Stimulated activated naive CD8-positive, alpha-beta T cell treated with anti-CD3 and anti-CD28 coated beads, Interleukin-15, amount 100 ng/mL, for 72 hours (primary cell): ENCODE results near the gene SVOPL.

Source experiments
- ATAC-seq: fragments of 150-1000 bp; cut with Tn5 transposase; 2 replicates; pipeline ENCODE4 v1.10.0; 2021; ENCODE audit warnings: mild to moderate bottlenecking, moderate library complexity
- DNase-seq, 2 donors: peaks; one replicate each; pipeline ENCODE4 v3.0.0; 2021 to 2022
- H3K27ac Mint-ChIP-seq, 2 donors: one replicate each; pipeline ENCODE4 v1.8.0; 2022; ENCODE audit warnings: mild to moderate bottlenecking in 2 of 2, mixed read lengths in 2 of 2, moderate library complexity in 2 of 2
- H3K27me3 Mint-ChIP-seq: one replicate; pipeline ENCODE4 v1.8.0; 2022; ENCODE audit warnings: mixed read lengths
- H3K4me1 Mint-ChIP-seq: one replicate; pipeline ENCODE4 v1.8.0; 2022; ENCODE audit warnings: mild to moderate bottlenecking, mixed read lengths
- H3K4me3 Mint-ChIP-seq, 2 donors: one replicate each; pipeline ENCODE4 v1.8.0; 2022; ENCODE audit warnings: mild to moderate bottlenecking in 2 of 2, mixed read lengths in 2 of 2, moderate library complexity in 1 of 2
- H3K9me3 Mint-ChIP-seq, 2 donors: one replicate each; pipeline ENCODE4 v1.8.0; 2022; ENCODE audit warnings: mixed read lengths in 2 of 2

The SVOPL gene

DNA sequence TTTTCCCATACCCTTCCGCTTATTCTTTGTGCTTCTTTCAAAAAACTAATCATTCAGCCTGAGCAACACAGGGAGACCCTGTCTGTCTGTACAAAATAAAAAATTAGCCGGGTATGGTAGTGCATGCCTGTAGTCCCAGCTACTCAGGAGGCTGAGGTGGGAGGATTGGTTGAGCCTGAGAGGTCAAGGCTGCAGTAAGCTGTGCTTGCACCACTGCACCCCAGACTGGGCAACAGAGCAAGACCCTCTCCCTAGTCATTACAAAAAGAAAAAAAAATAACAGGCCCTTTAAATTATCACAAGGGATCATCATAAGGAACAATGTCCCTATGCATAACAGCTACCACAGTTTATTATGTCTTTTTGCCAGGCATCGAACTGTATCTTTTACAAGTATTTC lies 121.5 kb downstream of the SVOPL start:
- Mint-ChIP-seq H3K27me3 (no peaks in the 10 kb centered on the region), H3K9me3 (no peaks in the 10 kb centered on the region), H3K4me3 (no peak overlapping the region), H3K4me1 (no peaks in the 10 kb centered on the region), H3K27ac (peak overlapping the region in 1 of 2 donors; percentile 25)
- DNase-seq (no peak), ATAC-seq (no peak)

DNA sequence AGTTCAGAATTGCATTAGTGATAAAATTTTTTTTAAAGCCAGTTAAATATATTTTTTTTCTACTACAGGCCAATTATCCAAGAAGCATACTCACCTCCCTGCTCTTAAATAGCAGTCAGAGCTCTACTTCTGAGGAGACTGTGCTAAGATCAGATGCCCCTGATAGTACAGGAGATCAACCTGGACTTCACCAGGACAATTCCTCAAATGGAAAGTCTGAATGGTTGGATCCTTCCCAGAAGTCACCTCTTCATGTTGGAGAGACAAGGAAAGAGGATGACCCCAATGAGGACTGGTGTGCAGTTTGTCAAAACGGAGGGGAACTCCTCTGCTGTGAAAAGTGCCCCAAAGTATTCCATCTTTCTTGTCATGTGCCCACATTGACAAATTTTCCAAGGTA lies 122.0 kb downstream of the SVOPL start:
- no peak overlapping the region for H3K27ac Mint-ChIP-seq
- H3K27me3 Mint-ChIP-seq: no peaks in the 10 kb centered on the region
- H3K9me3 Mint-ChIP-seq: no peaks in the 10 kb centered on the region
- H3K4me3 Mint-ChIP-seq: no peak overlapping the region
- ATAC-seq: no peak
- no peak for DNase-seq
- H3K4me1 Mint-ChIP-seq: no peaks in the 10 kb centered on the region

DNA sequence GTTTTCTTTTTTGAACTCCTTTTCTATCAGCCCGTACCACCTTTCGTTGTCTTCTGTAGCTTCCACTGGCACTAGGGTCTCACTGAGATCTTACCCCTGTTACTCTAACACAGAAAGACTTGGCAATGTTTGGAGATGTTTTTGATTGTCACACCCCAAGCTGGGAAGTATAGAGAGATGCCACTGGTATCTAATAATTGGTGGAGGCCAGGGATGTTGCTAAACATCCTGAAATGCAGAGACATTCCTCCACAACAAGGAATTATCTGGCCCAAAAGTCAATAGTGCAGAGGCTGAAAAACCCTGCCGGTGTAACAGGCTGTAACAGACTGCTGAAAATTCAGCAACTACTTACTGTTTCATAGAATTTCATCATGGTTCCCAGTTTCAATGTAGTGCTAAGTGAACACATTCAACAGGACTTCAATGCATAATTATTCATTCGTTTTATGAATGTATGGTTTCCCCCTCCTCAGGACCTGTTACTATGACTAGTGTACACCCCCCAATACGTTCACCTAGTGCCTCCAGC lies 125.2 kb downstream of the SVOPL start:
- H3K4me3 Mint-ChIP-seq: no peak overlapping the region
- no peaks in the 10 kb centered on the region for H3K27me3 Mint-ChIP-seq
- DNase-seq: no peak
- no peak overlapping the region for H3K27ac Mint-ChIP-seq
- ATAC-seq: no peak
- H3K4me1 Mint-ChIP-seq: no peaks in the 10 kb centered on the region
- H3K9me3 Mint-ChIP-seq: no peaks in the 10 kb centered on the region

DNA sequence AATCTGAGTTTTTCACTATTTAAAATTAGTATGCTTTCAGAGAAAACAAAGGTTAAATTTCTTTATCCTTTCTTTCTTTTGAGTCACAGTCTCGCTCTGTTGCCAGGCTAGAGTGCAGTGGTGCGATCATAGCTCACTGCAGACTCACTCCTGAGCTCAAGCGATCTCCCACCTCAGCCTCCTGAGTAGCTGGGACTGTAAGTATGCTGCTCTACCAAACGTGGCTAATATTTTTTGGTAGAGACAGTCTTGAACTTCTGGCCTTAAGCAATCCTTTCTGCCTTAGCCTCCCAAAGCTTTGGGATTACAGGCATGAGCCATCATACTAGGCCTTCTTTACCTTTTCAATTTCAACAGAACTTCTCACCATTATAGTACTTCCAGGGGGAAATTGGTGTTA lies 127.4 kb downstream of the SVOPL start:
- H3K27ac Mint-ChIP-seq: no peak overlapping the region
- no peaks in the 10 kb centered on the region for H3K27me3 Mint-ChIP-seq
- ATAC-seq (no peak), DNase-seq (no peak)
- no peaks in the 10 kb centered on the region for H3K4me1 Mint-ChIP-seq
- no peaks in the 10 kb centered on the region for H3K9me3 Mint-ChIP-seq
- no peak overlapping the region for H3K4me3 Mint-ChIP-seq

DNA sequence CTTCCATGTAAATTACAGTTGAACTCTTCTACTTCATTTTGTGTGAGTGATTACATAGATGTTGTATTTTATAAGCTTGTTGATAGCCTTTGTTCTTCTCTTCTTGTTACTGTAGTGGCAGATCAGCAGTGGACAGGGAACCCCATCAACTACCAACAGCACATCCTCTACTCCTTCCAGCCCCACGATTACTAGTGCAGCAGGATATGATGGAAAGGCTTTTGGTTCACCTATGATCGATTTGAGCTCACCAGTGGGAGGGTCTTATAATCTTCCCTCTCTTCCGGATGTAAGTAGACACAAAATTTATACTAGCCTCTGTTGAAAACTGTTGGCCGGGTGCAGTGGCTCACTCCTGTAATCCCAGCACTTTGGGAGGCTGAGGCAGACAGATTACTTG lies 130.4 kb downstream of the SVOPL start:
- H3K9me3 Mint-ChIP-seq: peaks cover 2 to 4% of the 10 kb centered on the region in 2 donors
- no peak overlapping the region for H3K4me3 Mint-ChIP-seq
- H3K27ac Mint-ChIP-seq: no peak overlapping the region
- H3K27me3 Mint-ChIP-seq: no peaks in the 10 kb centered on the region
- DNase-seq (no peak), ATAC-seq (no peak)
- H3K4me1 Mint-ChIP-seq: no peaks in the 10 kb centered on the region

DNA sequence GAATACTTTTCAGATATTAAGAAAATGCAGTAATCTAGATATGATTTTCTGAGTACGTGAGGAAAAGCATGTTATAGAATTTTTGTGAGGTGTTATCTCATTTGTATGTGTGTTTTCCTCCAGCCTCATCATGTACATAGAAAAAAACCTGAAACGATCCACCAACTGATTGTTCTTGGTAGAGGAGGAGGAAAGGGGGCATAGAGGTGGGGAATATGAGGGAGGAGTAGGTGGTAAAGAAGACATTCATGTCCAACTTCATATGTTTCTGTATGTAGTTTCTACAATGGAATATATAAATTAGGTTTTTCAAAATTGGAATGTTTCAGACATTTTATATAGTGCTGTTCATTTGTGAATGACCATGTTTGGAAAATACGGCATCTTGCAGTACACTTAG lies 131.7 kb downstream of the SVOPL start:
- ATAC-seq (no peak), DNase-seq (no peak)
- H3K4me1 Mint-ChIP-seq: no peaks in the 10 kb centered on the region
- no peak overlapping the region for H3K27ac Mint-ChIP-seq
- peaks cover 15 to 17% of the 10 kb centered on the region in 2 donors for H3K9me3 Mint-ChIP-seq
- no peak overlapping the region for H3K4me3 Mint-ChIP-seq
- no peaks in the 10 kb centered on the region for H3K27me3 Mint-ChIP-seq

DNA sequence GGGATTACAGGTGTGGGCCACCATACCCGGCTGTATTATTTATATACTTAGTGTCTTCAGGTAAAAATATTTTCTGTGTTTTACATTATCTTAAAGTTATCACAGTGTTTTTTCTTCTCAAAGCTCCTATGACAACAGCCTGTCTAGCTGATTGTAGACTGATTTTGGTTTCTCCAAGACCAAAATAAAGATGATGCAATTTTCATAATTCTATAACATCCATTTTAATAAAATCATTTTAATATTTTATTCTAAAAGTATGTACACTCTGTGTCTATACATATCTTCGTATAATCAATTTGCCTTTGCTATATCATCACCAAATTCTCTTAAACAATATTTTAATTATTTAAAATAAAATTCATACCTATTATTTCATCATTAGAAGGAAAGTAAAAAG lies 132.5 kb downstream of the SVOPL start:
- no peaks in the 10 kb centered on the region for H3K27me3 Mint-ChIP-seq

DNA sequence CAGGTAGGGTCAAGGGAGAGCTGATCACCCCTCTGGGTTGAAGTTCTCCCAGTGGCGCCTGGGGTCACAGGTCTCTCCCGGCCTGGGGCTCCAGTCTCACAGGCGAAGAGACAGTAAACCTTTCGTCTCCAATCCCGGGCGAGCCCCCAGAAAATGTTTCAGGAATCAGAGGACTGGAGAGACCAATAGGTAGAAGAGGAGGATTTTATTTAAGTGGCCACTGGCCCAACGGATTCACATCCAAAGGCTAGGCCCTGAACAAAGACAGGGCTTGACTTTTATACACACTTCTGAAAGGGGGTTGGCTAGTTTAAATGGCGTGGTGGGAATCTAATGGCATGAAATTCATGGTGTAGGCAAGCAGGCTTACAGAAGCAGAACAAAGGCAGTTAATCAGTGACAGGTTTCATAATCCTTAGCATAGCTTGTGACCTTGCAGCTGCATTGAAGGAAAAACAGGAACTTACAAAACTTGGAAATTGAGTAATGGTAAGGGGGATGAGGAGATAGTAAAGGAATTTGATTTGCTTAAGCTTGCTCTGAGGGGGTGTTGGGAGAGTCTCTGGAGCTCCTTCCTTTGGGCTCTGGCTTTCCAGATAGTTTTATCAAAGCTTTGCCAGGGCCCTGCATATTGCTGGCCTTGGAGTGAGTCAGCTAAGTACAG lies 135.6 kb downstream of the SVOPL start:
- H3K9me3 Mint-ChIP-seq: peaks cover 34 to 48% of the 10 kb centered on the region in 2 donors
- no peaks in the 10 kb centered on the region for H3K4me1 Mint-ChIP-seq
- ATAC-seq (no peak), DNase-seq (no peak)
- peak overlapping the region in 1 of 2 donors; percentile 30 for H3K27ac Mint-ChIP-seq
- H3K4me3 Mint-ChIP-seq: no peak overlapping the region
- H3K27me3 Mint-ChIP-seq: no peaks in the 10 kb centered on the region

More for the DNA sequence above, 132.5 kb downstream of the SVOPL start:
- Mint-ChIP-seq H3K9me3 (peaks cover 22 to 24% of the 10 kb centered on the region in 2 donors), H3K27ac (no peak overlapping the region), H3K4me1 (no peaks in the 10 kb centered on the region), H3K4me3 (no peak overlapping the region)
- ATAC-seq (no peak), DNase-seq (no peak)

DNA sequence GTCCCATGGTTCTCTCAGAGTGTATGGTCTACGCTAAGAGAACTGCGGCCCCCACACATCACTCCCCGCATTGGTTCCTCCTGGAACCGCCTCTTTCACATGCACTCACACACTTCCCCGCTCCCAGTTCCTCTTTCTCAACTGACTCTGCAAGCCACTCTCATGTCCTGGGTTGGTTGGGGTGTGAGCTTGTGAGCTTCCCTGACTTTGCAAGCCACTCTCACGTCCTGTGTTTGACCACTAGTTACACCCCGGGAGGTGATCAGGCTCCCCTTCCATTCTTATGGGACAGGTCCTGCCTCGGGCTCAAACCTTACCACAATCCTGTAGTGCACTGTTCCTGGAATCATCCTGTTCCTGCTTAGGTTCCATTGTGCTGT lies 136.1 kb downstream of the SVOPL start:
- Mint-ChIP-seq H3K4me3 (no peak overlapping the region), H3K27me3 (no peaks in the 10 kb centered on the region), H3K27ac (peak overlapping the region in 1 of 2 donors; percentile 30), H3K4me1 (no peaks in the 10 kb centered on the region), H3K9me3 (peaks cover 34 to 49% of the 10 kb centered on the region in 2 donors)
- no peak for DNase-seq
- no peak for ATAC-seq

DNA sequence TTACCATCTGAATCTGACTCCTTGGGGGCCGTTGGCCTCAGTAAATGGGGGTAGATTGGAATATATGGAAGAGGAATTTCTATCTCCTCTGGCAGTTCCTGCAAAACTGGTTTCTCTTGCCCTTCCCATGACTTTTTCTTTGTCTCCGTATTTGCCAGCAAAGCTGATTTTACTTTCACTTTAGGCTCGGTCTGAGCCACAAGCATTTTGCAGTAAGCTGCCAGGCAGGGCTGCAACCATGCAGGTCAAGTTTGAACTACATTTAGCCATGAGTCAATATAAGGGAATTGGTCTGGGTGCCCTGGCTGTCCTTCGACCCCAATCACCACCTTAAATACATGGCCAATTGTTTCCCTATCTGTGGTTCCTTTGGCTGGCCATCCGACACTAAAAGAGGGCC lies 136.8 kb downstream of the SVOPL start:
- Mint-ChIP-seq H3K27me3 (no peaks in the 10 kb centered on the region), H3K4me1 (no peaks in the 10 kb centered on the region), H3K4me3 (no peak overlapping the region), H3K27ac (no peak overlapping the region), H3K9me3 (peaks cover 34 to 49% of the 10 kb centered on the region in 2 donors)
- ATAC-seq (no peak), DNase-seq (no peak)

DNA sequence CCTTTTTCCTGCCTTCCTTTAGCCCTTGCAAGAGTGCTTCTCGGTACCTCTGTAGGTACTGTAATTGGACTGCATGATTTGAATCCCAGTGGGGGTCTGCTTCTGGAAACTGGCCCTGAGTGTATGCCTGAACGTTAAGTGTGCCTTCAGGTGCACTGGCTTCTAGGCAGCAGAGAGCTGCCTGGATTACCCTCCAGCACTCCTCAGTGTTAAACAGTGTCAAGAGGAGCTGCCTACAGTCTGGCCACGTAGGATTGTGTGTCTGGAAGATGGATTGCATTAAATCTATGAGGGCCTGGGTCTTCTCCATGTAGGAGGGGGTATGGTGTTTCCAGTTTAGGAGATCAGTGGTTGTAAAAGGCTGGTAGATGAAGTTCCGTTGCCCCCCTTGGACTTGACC lies 137.4 kb downstream of the SVOPL start:
- Mint-ChIP-seq H3K9me3 (peaks cover 34 to 51% of the 10 kb centered on the region in 2 donors), H3K27ac (peak overlapping the region in 1 of 2 donors; percentile 13)
- ATAC-seq: no peak

DNA sequence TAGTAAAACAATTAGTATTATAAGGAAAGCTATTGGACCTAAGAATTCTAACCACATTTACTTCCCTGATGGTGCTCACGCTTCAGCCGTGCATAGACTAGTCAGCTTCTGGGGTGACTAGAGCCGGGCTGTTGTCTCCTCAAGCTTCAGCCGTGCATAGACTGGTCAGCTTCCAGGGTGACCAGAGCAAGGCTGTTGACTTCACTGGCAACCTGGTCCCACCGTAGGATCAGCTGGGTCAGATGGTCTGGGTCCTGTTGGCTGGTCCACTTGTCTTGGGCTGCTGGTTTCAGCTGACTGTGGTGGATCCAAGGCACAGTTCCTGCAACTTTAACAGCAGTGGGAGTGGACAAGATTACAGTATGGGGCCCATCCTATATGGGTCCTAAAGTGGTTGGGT lies 141.7 kb downstream of the SVOPL start:
- Mint-ChIP-seq H3K9me3 (peaks cover 42 to 60% of the 10 kb centered on the region in 2 donors), H3K4me3 (no peak overlapping the region), H3K27me3 (no peaks in the 10 kb centered on the region), H3K4me1 (no peaks in the 10 kb centered on the region), H3K27ac (no peak overlapping the region)
- DNase-seq: no peak
- ATAC-seq: no peak

More for the DNA sequence above, 137.4 kb downstream of the SVOPL start:
- no peak overlapping the region for H3K4me3 Mint-ChIP-seq
- no peaks in the 10 kb centered on the region for H3K4me1 Mint-ChIP-seq
- no peak for DNase-seq
- no peaks in the 10 kb centered on the region for H3K27me3 Mint-ChIP-seq

DNA sequence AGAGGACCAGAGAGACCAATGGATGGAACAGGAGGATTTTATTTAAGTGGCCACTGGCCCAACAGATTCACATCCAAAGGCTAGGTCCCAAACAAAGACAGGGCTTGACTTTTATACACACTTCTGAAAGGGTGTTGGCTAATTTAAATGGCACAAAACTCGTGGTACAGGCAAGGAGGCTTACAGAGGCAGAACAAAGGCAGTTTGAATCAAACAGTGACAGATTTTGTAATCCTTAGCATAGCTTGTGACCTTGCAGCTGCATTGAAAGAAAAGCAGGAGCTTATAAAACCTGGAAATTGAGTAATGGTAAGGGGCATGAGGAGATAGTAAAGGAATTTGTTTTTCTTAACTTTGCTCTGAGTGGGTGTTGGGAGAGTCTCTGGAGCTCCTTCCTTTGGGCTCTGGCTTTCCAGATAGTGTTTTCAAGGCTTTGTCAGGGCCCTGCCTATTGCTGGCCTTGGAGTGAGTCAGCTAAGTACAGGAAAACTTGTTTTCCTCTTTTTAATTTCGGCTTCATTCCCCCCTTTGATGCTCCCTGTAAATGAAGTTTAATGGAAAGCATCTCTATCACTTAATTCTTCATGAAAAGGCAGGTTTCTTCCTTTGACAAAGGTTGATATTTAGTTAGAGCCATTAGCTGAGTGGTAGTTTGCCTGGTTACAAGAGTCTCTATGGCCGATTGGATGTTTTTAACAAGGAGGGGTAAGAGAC lies 144.2 kb downstream of the SVOPL start:
- Mint-ChIP-seq H3K27ac (no peak overlapping the region), H3K9me3 (peaks cover 25 to 39% of the 10 kb centered on the region in 2 donors), H3K27me3 (no peaks in the 10 kb centered on the region), H3K4me3 (no peak overlapping the region), H3K4me1 (no peaks in the 10 kb centered on the region)
- DNase-seq (no peak), ATAC-seq (no peak)

DNA sequence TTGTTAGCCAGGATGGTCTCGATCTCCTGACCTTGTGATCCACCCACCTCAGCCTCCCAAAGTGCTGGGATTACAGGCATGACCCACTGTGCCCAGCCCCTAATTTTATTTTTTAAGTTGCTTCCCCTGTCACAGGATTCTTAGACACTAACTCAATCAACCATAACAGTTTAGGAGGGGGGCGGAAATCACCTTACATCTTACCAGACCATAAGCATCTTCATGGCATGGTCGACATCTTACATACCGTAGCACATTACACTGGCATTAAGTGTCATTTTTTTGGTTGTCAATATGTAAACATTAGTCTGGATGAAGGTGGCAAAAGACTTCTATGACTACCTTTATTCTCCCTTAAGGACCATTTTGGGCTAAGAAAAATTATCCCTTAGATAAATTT lies 145.5 kb downstream of the SVOPL start:
- Mint-ChIP-seq H3K4me1 (no peaks in the 10 kb centered on the region), H3K27ac (no peak overlapping the region), H3K4me3 (no peak overlapping the region), H3K9me3 (peaks cover 23 to 30% of the 10 kb centered on the region in 2 donors), H3K27me3 (no peaks in the 10 kb centered on the region)
- DNase-seq (no peak), ATAC-seq (no peak)

DNA sequence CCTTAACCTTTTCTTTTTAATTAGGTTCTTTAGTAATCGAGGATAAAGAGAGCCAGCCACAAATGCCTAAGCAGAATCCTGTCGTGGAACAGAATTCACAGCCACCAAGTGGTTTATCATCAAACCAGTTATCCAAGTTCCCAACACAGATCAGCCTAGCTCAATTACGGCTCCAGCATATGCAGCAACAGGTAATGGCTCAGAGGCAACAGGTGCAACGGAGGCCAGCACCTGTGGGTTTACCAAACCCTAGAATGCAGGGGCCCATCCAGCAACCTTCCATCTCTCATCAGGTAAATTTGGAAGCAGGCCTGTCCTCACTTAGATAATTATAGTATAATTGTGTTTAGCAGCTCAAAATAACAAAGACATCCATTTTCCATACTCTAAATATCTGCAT lies 146.5 kb downstream of the SVOPL start:
- no peak for ATAC-seq
- no peaks in the 10 kb centered on the region for H3K4me1 Mint-ChIP-seq
- H3K4me3 Mint-ChIP-seq: no peak overlapping the region
- no peak for DNase-seq
- no peaks in the 10 kb centered on the region for H3K27me3 Mint-ChIP-seq
- peaks cover 23 to 28% of the 10 kb centered on the region in 2 donors for H3K9me3 Mint-ChIP-seq
- no peak overlapping the region for H3K27ac Mint-ChIP-seq

DNA sequence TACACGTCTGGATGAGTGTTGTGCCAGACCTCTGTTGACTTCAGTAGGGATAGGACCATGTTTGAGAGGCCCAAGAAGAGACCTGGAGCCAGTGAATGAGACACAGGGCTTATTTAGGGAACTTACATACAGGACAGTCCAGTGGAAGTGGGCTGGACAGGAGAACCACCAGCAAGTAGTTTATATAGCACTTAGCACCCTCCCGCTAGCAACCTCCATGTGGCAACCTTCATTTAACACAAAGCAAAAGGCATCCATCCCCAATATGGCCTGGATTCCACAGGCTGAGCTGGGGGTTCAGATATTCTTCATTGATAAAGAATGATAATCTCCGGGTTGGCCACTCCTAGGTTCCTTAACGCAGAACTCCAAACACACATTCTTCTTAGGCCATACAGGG lies 147.4 kb downstream of the SVOPL start:
- Mint-ChIP-seq H3K27me3 (no peaks in the 10 kb centered on the region), H3K9me3 (peaks cover 23 to 26% of the 10 kb centered on the region in 2 donors), H3K4me3 (no peak overlapping the region), H3K4me1 (no peaks in the 10 kb centered on the region), H3K27ac (peak overlapping the region in 1 of 2 donors; percentile 63)
- ATAC-seq (no peak), DNase-seq (no peak)
